Activated naive CD8-positive, alpha-beta T cell (primary cell): Measurements from ENCODE around the gene LARP4.
A peak's percentile ranks its signal among the peaks of the same experiment; 100 is the strongest.
"Not testable (repeated sequence)": the region's sequence is repeated elsewhere in the genome, so short reads cannot be mapped to it uniquely, and the experiment has no call there.

Experiments
- H3K27ac Mint-ChIP-seq: one replicate; pipeline ENCODE4 v1.8.0; 2021; ENCODE audit warnings: mixed read lengths
- H3K27me3 Mint-ChIP-seq: one replicate; pipeline ENCODE4 v1.8.0; 2021; ENCODE audit warnings: mixed read lengths
- H3K36me3 Mint-ChIP-seq: one replicate; pipeline ENCODE4 v1.8.0; 2021; ENCODE audit warnings: mixed read lengths
- H3K4me1 Mint-ChIP-seq: one replicate; pipeline ENCODE4 v1.8.0; 2021; ENCODE audit warnings: low read depth, mixed read lengths
- H3K4me3 Mint-ChIP-seq: one replicate; pipeline ENCODE4 v1.8.0; 2021; ENCODE audit warnings: mild to moderate bottlenecking, mixed read lengths
- H3K9me3 Mint-ChIP-seq: one replicate; pipeline ENCODE4 v1.8.0; 2021; ENCODE audit warnings: low read depth, mixed read lengths

The LARP4 gene

GRCh38 chr12:50498119-50498518, 97.4 kb downstream of the LARP4 start:
- not testable (repeated sequence) for H3K4me3 Mint-ChIP-seq, H3K27me3 Mint-ChIP-seq, H3K27ac Mint-ChIP-seq, H3K4me1 Mint-ChIP-seq
- Mint-ChIP-seq H3K36me3 (peaks cover 21% of the 10 kb centered on the region), H3K9me3 (peaks cover 19% of the 10 kb centered on the region)

- no peaks in the 10 kb centered on the region for H3K9me3 Mint-ChIP-seq
- peak within 1 kb of the TSS; percentile 95 for H3K27ac Mint-ChIP-seq
- H3K4me1 Mint-ChIP-seq, result peaks cover 49% of the 10 kb centered on the region
- H3K4me3 Mint-ChIP-seq, result peak within 1 kb of the TSS; percentile 97
- no peaks in the 10 kb centered on the region for H3K36me3 Mint-ChIP-seq
- H3K27me3 Mint-ChIP-seq, result no peaks in the 10 kb centered on the region
Observed at GRCh38 chr12:50504798-50505674, 104.4 kb downstream of the LARP4 start, which contains the start of gene DIP2B. Gene DIP2B, plus strand, starts transcription at chr12:50504985. Its CDS starts 156 bp downstream, at chr12:50505141.

- Mint-ChIP-seq H3K27ac (peak overlapping the region; percentile 95), H3K4me1 (peaks cover 54% of the 10 kb centered on the region), H3K36me3 (no peaks in the 10 kb centered on the region), H3K9me3 (no peaks in the 10 kb centered on the region), H3K4me3 (peak overlapping the region; percentile 97), H3K27me3 (no peaks in the 10 kb centered on the region)
Observed at GRCh38 chr12:50505675-50506530, 105.2 kb downstream of the LARP4 start.

- Mint-ChIP-seq H3K9me3 (no peaks in the 10 kb centered on the region), H3K27me3 (no peaks in the 10 kb centered on the region), H3K4me1 (peaks cover 54% of the 10 kb centered on the region), H3K27ac (peak overlapping the region; percentile 95), H3K36me3 (no peaks in the 10 kb centered on the region), H3K4me3 (peak overlapping the region; percentile 97)
Observed at GRCh38 chr12:50506753-50507473, 106.2 kb downstream of the LARP4 start.

GRCh38 chr12:50507474-50507838, 106.8 kb downstream of the LARP4 start:
- Mint-ChIP-seq H3K4me3 (peak overlapping the region; percentile 97), H3K9me3 (no peaks in the 10 kb centered on the region), H3K4me1 (peaks cover 55% of the 10 kb centered on the region), H3K36me3 (no peaks in the 10 kb centered on the region), H3K27ac (peak overlapping the region; percentile 95), H3K27me3 (no peaks in the 10 kb centered on the region)

GRCh38 chr12:50507930-50508329, 107.2 kb downstream of the LARP4 start:
- Mint-ChIP-seq H3K4me3 (peak overlapping the region; percentile 97), H3K27ac (peak overlapping the region; percentile 94), H3K9me3 (no peaks in the 10 kb centered on the region), H3K36me3 (no peaks in the 10 kb centered on the region), H3K4me1 (peaks cover 56% of the 10 kb centered on the region), H3K27me3 (no peaks in the 10 kb centered on the region)

- Mint-ChIP-seq H3K9me3 (no peaks in the 10 kb centered on the region), H3K36me3 (no peaks in the 10 kb centered on the region), H3K27ac (peak overlapping the region; percentile 94), H3K4me3 (peak overlapping the region; percentile 97), H3K27me3 (no peaks in the 10 kb centered on the region), H3K4me1 (peaks cover 61% of the 10 kb centered on the region)
Observed at GRCh38 chr12:50508414-50508813, 107.7 kb downstream of the LARP4 start.

- Mint-ChIP-seq H3K9me3 (no peaks in the 10 kb centered on the region), H3K36me3 (no peaks in the 10 kb centered on the region), H3K4me3 (peak overlapping the region; percentile 97), H3K27ac (peak overlapping the region; percentile 94), H3K27me3 (no peaks in the 10 kb centered on the region), H3K4me1 (peaks cover 67% of the 10 kb centered on the region)
Observed at GRCh38 chr12:50508970-50509663, 108.4 kb downstream of the LARP4 start.

- Mint-ChIP-seq H3K27ac (peak overlapping the region; percentile 91), H3K27me3 (no peaks in the 10 kb centered on the region), H3K9me3 (no peaks in the 10 kb centered on the region), H3K36me3 (peaks cover 2% of the 10 kb centered on the region), H3K4me3 (peak overlapping the region; percentile 60), H3K4me1 (peaks cover 59% of the 10 kb centered on the region)
Observed at GRCh38 chr12:50514526-50515276, 114.0 kb downstream of the LARP4 start.

GRCh38 chr12:50515587-50515986, 114.9 kb downstream of the LARP4 start:
- Mint-ChIP-seq H3K4me1 (peaks cover 58% of the 10 kb centered on the region), H3K4me3 (peak overlapping the region; percentile 51), H3K9me3 (no peaks in the 10 kb centered on the region), H3K36me3 (peaks cover 2% of the 10 kb centered on the region), H3K27me3 (no peaks in the 10 kb centered on the region), H3K27ac (peak overlapping the region; percentile 91)

GRCh38 chr12:50517421-50518048, 116.8 kb downstream of the LARP4 start:
- Mint-ChIP-seq H3K9me3 (no peaks in the 10 kb centered on the region), H3K4me1 (peaks cover 64% of the 10 kb centered on the region), H3K4me3 (no peak overlapping the region), H3K27me3 (no peaks in the 10 kb centered on the region), H3K36me3 (peaks cover 3% of the 10 kb centered on the region), H3K27ac (no peak overlapping the region)

GRCh38 chr12:50518090-50518489, 117.4 kb downstream of the LARP4 start:
- H3K36me3 Mint-ChIP-seq, result peaks cover 5% of the 10 kb centered on the region

GRCh38 chr12:50519353-50519752, 118.7 kb downstream of the LARP4 start:
- peak overlapping the region; percentile 18 for H3K4me3 Mint-ChIP-seq
- H3K4me1 Mint-ChIP-seq, result peaks cover 58% of the 10 kb centered on the region

More at GRCh38 chr12:50518090-50518489, 117.4 kb downstream of the LARP4 start:
- Mint-ChIP-seq H3K27ac (no peak overlapping the region), H3K9me3 (no peaks in the 10 kb centered on the region), H3K27me3 (no peaks in the 10 kb centered on the region), H3K4me3 (no peak overlapping the region), H3K4me1 (peaks cover 63% of the 10 kb centered on the region)

More at GRCh38 chr12:50519353-50519752, 118.7 kb downstream of the LARP4 start:
- H3K27ac Mint-ChIP-seq, result no peak overlapping the region
- no peaks in the 10 kb centered on the region for H3K27me3 Mint-ChIP-seq
- no peaks in the 10 kb centered on the region for H3K9me3 Mint-ChIP-seq
- H3K36me3 Mint-ChIP-seq, result peaks cover 9% of the 10 kb centered on the region
